HG03354 (cell line): ENCODE measurements around the gene EPN3.

Experiments used
- ATAC-seq: cut with Tn5 transposase; IDR thresholded peaks from one replicate; pipeline ENCODE4 v1.9.1; 2021; ENCODE audit warnings: mild to moderate bottlenecking; ENCODE audit not compliant: unreplicated experiment, poor library complexity, severe bottlenecking

EPN3 gene

DNA sequence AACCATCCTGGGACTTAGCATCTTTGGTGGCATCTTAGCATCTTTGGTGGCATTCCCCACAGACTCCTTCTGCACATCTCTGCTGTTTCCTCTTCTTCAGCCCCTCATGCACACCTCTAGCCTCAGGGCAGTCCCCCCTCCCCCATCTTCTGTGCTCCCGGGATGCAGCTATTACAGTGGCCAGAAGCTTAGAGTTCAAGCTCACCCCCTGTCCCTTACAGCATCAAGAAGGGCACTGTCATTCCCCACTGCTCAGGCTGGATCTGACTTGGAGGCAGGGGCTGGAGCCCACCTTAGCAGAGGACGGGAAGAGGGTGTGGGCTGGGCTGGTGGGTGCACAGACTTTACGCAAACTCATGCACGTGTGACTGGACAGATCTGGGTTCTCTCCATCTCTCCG, 650 bp downstream of the EPN3 start:
- ATAC-seq, result no peak

DNA sequence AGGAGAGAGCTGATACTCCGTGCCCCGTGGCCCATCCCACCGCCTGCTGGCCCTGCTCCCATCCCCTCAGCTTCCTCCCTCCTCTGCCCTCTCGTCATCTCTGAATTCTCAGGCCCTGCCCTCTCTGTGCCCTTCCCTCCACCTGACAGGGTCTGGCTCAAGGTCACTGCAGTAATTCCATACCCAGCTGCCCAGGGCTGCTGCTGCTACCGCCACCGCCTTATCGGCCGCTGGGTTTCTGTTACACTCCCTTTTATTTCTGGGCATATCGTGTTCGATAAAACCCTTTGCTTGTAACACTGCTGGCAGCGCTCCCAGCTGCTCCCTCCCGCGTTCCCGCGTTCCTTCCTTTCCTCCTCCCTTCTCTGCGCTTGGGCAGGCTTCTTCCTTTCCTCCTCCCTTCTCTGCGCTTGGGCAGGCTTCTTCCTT, 1.2 kb downstream of the EPN3 start:
- no peak for ATAC-seq

DNA sequence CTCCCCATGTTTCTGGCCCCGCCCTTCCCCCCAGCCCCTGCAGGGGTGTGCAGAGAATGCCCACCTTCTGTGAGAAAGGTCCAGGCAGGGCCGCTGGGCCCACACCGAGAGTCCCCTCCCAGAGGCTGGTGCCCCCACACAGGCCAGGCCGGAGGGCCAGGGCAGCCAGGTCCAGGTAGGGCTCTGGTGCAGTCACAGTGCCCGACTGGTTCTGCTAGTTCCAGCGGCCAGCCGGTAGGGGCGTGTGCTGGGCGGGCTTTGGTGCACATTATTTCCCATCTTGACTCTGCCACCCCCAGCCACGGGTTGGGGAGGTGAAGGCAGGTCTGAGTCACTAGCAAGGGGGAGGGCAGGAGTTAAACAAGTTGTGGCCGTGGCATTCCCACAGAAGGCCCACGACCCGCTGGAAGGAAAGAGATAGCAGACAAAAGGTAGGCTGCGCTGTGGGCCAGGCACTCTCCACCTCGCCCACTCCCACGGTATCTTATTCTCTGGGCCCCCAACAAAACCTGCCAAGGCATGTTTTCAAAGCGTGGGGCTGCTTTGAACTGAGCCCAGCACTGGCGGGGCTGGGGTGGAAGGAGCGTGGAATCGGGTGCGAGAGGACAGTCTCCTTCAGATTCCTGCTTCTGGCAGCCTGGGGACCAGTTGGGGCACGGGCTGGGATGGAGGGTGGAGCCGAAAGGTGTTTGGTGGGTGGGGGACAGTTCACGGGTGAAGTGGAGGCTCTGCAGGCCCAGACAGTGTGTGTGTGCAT, 1.9 kb downstream of the EPN3 start:
- no peak for ATAC-seq

DNA sequence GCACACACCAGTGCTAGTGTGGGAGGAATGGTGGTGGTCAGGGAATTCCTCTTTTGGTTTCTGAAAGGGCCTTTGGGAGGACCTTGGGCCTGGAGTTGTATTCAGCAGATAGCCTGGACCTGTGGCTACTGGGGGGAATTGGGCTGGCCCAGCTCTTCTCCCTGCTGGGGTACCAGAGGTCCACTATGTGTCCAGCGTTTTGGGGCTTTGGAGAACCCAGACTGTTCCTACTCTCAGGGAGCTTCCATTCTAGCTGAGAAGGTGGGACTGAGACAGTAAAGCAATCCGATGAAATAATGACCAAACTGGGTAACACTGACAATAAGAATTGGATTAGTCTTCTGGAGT, 2.4 kb downstream of the EPN3 start:
- ATAC-seq, result no peak

DNA sequence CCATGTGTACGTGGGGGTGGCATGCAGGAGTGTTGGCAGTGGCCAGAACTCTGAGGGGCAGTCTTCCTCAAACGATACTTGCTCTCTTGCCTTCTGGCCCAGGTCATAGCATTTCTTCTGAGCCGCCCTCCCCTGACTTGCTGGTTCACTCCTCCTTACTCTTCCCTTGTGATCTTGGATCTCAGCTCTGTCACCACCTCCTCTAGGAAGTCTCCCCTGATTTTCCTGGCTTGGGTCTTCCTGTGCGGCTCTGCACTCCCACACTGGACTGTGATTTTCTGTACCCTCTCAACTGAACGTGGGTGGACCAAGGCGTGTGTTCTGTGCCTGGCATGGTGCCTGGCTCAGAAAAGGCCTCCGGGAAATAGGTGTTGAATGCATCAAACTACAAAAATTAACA, 2.9 kb downstream of the EPN3 start:
- no peak for ATAC-seq

DNA sequence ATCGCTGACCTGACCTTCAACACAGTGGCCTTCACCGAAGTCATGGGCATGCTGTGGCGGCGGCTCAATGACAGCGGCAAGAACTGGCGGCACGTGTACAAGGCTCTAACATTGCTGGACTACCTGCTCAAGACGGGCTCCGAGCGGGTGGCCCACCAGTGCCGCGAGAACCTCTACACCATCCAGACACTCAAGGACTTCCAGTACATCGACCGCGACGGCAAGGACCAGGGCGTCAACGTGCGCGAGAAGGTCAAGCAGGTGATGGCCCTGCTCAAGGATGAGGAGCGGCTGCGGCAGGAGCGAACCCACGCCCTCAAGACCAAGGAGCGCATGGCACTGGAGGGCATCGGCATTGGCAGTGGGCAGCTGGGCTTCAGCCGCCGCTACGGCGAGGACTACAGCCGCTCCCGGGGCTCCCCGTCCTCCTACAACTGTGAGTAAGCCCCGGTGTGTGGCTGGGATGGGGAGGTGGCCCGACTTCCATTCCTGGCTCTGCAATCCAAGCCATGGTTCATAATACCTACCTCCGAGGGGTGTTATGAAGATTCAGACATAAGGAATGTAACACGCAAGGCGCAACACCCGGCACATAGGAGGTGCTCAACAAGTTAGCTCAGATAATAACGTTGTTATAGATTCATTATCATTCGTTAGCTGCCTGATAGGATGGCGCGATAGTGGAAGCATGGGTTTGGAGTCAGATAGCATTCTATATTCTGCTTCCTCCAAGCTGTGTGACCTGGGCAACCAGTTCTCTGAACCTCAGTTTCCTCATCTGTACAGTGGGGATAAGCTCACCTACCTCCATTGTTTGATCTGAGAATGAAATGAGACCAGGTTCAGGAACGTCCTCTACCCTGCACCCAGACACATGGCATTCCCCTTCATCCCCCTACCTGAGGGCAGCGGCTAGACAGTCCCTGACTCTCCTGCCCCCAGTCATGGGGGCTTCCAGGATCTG, 4.4 kb downstream of the EPN3 start:
- no peak for ATAC-seq

DNA sequence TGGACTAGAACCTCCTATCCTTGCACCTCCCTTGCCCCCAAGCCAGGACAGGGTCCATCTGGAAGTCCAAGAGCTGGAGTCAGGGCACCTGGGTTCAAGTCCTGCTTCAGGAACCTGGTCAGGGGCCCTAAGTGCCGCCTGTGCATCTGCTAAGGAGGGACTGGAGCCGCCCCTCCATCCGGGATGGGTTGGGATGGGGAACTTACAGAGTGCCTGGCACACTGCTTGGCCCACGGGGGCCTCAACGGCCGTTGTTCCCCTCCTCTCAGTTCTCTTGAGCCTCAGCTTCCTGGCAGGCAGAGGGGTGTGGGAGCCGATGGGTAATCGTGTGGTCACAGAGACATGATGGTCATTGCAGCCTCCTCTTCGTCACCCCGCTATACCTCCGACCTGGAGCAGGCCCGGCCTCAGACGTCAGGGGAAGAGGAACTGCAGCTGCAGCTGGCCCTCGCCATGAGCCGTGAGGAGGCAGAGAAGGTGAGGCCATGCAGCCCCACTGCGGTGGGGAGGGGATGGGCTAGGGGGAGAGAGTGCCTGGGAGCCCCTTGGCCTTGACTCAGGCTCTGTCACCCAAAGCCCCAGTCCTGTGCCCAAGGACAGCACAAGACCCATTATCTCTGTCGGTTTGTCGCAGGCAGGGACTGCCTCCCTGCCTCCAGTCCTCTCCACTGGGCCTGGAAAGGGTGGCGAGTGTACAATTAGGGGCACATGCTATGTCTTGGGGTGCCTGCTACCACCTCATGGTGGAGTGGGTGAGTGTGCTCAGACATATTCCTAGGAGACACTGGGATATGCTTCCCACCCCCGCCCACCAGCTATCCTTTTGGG, 5.4 kb downstream of the EPN3 start:
- ATAC-seq, result no peak

DNA sequence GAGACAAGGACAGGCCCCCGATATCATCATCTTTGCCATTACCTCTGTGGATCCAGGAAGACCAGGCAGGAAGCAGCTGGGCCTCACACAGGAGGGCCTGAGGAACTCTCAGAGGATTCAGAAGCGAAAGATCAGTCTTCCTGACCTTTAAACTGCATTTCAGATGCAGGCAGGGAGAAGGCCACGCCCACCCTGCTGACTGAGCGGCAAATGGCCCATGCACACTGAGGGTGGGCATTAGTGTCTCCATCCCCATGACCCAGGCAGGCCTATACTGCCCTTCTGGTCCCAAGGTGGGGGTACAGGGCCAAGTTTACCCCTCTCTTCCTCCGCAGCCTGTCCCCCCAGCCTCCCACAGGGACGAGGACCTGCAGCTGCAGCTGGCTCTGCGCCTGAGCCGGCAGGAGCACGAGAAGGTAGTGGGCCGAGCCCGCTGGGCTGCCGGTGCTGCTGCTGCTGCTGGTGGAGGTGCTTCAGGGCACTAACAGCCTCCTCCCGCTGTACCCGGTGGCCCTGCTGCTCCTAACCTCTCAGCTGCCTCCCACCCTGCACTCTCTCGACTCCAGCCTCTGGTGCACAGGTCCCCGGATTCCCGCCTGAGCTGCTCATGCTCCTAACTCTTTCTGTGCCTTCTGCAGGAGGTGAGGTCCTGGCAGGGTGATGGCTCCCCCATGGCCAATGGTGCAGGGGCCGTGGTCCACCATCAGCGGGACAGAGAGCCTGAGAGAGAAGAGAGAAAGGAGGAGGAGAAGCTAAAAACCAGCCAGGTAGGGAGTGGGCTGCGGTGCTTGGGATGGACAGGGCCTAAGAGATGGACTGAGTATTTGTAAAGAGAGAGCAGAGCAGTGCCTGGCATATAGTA, 6.2 kb downstream of the EPN3 start:
- no peak for ATAC-seq

DNA sequence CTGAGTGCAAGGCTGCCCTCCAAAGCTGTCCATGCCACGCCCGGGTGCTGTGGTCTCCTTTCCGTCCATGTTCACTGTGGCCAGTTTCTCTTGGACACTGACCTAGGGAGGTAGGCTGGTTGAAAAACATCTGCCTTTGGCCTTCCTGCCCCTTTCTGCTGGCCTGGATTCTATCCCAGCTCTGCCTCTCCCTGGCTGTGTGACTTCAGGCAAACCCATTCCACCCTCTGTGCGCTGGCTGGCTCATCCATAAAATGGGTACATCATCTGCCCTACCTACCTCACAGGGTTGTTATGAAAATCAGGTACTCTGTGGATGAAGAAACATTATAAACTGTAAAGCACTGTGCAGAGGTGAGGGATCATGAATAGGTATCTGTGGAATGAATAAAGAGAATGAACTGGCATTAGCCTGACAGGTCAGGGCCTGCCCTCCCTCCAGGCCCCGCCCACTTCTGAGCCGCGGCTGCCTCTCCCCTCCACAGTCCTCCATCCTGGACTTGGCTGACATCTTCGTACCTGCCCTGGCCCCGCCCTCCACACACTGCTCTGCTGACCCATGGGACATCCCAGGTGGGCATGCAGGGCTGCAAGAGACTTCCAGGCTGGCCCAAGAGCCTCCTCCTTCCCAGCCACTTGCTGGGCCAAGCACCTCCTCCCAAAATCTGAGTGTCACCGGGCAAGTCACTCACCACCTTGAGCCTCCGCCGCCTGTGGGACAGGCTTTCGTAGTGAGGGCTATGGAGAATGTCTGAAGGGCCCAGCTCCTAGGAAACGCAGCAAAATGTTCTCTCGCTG, 7.4 kb downstream of the EPN3 start:
- no peak for ATAC-seq

DNA sequence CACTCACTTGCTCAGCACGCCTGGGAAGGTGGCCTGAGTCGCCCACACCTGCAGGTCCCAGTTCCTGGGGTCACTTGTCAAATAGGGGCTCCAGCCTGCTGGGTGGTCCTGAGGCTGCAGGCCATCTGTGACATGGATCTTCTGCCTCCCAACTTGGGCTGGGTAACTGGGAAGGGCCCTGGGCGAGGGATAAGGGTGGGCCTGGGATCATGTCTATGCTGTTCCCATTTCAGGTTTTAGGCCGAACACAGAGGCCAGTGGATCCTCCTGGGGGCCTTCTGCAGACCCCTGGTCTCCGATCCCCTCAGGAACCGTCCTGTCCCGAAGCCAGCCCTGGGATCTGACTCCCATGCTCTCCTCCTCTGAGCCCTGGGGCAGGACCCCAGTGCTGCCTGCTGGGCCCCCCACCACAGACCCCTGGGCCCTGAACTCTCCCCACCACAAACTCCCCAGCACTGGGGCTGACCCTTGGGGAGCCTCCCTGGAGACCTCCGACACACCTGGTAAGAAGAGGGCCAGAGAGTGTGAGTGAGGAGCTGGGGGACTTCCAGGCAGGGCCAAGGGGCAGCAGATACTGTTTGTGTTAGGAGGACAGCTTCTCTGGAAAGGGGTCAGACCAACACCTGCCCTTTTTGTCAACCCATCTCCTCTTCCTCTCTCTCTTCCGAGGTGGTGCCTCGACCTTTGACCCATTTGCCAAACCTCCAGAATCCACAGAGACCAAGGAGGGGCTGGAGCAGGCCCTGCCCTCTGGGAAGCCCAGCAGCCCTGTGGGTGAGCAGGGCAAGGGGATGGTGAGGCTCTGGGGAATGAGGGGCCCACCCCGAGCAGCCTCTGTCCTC, 8.2 kb downstream of the EPN3 start:
- ATAC-seq, result no peak

DNA sequence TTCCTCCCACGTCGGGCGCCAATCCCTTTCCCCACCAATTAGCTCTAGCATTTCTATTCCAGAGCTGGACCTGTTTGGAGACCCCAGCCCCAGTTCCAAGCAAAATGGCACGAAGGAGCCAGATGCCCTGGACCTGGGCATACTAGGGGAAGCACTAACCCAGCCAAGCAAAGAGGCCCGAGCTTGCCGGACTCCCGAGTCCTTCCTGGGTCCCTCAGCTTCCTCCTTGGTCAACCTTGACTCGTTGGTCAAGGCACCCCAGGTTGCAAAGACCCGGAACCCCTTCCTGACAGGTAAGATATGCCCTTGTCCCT, 8.8 kb downstream of the EPN3 start:
- no peak for ATAC-seq

DNA sequence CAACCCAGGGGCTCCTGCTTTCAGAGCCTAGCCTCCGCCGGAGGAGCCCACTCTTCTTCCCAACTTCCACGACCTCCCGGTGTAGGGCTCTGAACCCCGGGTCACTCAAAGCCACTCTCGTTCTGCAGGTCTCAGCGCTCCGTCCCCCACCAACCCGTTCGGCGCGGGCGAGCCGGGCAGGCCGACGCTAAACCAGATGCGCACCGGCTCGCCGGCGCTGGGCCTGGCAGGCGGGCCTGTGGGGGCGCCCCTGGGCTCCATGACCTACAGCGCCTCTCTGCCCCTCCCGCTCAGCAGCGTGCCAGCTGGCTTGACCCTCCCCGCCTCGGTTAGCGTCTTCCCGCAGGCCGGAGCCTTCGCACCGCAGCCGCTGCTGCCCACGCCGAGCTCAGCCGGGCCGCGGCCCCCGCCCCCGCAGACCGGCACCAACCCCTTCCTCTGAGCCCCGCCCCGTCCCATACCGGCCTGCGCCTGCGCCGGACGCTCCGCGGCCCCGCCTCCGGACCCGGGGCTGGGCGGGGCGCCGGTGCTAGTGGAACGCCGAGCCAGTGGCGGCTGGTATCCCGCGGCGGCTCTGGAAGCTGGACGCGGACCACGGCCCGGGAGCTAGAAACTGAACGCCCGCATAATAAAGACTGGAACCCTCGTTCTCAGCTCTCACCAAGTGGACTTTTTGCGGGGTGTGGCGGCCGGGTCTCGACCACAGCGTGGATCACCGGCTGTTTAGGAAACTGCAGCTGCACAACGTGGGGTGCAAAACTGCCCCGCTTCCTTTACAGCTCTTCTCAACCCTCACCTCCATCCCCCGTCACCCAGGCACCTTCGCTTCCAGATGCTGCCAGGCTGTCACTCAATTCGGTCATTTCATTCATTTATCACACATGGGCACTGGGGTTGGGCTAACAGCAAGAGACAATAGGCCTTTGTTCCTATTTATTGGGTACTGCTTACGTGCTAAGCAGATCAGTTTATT, 9.5 kb downstream of the EPN3 start:
- peak; percentile 76 for ATAC-seq

DNA sequence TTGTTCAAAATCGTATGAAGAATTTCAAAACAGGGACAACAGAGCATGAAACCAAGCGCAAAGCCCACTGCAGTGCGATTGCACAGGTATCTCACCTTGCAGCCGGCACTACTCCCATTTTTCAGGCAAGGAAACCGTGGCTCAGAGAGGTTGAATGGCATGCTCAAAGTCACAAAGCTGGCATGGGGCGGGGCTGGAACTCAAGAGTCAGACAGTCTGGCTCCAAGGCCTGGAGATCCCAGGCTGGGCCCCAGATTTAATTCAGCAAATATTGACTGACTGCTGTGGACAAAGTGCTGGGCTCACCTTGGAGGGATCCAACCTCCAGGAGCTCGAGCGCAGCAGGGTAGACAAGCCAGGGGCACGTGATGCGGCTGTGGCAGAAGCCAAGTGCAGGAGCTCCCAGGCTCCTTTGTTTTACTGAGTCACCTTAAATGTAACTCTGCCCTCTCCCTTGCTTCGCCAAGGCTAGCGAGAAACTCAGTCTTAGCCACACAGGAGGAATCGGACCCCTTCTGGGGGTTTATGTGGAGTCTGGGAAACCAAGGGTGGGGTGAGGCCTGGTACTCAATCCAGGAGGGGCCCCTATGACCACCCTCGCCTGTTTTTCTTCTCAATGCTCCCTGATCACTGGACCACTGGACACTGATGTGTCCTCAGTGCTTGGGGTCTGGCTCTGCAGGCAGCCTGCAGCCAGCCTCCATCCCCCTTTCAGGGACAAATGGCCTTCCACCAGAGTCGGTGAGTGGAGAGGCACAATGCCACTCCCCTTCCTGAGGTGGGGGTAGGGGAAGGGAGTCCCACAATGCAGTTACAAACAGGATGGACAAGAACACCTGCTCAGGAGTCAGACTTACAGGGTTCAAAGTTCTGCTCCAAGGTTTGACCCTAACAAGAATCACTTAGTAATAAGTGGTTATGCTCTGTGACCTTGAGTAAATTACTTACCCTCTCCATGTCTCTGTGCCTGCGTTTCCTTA, 10.6 kb downstream of the EPN3 start:
- ATAC-seq, result no peak

DNA sequence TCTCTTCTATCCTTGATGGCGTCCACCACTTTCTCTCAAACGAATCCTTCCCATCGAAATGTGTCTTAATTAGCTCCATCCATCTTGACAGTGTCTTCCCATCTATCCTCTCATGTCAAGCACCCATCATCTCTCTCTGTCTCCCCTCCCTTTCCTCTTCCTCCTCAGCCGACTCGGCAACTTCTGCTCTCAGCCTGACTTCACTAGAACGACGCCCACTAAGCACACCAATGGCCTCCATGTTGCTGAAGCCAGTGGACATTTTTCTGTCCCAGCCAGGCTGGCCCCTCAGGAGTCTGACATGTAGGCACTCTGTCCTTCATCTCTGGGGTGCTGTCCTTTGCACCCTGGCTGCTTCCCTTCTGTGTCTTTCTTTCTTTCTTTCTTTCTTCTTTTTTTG, 12.0 kb downstream of the EPN3 start:
- ATAC-seq, result no peak

DNA sequence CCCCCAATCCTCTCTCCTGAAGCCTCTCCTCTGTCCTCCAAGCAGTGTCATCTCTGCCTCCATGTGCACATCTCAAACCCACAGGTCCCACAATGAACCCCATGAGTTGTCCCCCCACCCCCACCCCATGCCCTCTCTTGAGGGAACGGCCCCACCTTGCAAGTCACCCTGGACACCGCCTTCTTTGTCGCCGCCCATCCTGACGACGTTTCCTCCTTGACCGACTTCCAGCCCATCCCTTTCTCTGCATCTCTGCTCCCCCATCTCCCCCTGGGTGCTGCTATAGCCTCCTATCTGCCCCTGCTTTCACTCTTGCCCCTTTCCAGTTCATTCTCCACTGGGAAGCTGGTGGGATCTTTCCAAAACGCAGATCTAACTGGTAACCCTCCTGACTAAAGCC, 12.8 kb downstream of the EPN3 start:
- no peak for ATAC-seq

DNA sequence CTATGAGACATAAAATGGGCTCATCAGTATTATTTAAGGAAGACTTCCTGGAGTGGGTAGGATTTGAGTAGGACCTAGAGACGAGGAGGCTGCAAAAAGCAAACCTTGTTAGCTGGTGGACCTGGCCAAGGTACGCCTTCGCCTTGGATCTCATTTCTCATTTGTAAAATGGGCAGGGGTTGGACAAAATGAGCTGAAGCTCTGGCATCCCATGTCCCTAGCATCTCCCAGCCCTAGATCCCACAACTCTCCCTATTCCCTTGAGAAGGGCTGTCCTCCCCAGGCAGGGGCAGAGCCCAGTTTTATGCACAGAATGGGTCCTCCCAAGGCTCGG, 14.1 kb downstream of the EPN3 start:
- no peak for ATAC-seq
